NT2/D1 (cell line): ENCODE data around the gene KCNQ1.

Source experiments
- SUZ12 ChIP-seq: IDR thresholded peaks from 2 replicates; pipeline ENCODE4 v1.6.1; 2011; ENCODE audit not compliant: insufficient read length, insufficient read depth; ENCODE audit errors: extremely low read depth
- YY1 ChIP-seq: IDR thresholded peaks from 2 replicates; pipeline ENCODE4 v1.6.1; 2011; ENCODE audit not compliant: insufficient read length, insufficient read depth
- ZNF274 ChIP-seq: IDR thresholded peaks from 2 replicates; pipeline ENCODE4 v1.6.1; 2011; ENCODE audit warnings: mild to moderate bottlenecking, low read depth, low read length

DNA sequence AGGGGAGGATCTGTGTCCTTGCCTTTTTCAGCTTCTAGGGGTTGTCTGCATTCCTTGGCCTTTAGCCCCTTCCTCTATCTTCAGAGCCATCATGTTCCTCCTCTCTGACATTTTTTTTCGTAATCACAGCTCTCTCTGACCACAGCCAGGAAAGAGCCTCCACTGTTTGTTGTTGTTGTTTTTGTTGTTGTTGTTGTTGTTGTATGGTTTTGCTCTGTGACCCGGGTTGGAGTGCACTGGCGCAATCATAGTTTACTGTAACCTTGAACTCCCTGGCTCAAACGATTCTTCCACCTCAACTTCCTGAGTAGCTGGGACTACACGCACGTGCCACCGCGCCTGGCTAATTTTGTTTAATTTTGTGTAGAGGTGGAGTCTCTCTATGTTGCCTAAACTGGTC, 310.3 kb downstream of the KCNQ1 start:
- TF ChIP-seq SUZ12 (no peak), YY1 (no peak), ZNF274 (no peak)
